Measurements from ENCODE around the gene RAB5B.

The RAB5B gene

DNA sequence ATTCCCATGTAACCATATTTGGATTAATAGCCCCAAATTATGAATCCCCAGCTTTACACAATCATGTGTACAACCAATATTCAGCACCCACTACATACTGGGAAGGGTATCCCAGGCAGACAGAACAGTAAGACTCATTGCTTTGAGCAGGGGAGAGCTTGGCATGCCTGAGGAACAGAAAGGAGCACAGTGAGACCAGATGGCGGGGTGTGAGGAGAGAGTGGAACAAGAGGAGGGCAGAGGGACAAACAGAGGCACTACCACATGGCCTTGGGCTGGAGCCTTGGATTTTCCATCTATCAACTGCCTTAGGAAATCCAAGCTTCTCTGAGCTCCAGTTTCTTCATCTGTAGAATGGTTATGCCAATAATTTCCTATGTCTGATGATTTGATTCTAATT, 39.1 kb upstream of the RAB5B start:
- H2AFZ ChIP-seq (ENCODE audit: low read length): no peak overlapping the region
- H3K27me3 ChIP-seq (replicated peaks; ENCODE audit: insufficient read depth, low read length): 0 out of 2 replicates have a peak, but pooled peaks cover 10% of the 10 kb centered on the region
- no peak overlapping the region for H3K4me3 ChIP-seq (ENCODE audit: low read length)
- peaks cover 4% of the 10 kb centered on the region for H3F3A ChIP-seq (ENCODE audit: insufficient read depth, low read length)
- H3K4me2 ChIP-seq (ENCODE audit: low read depth, low read length): no peak overlapping the region
- no peak overlapping the region for H3K9ac ChIP-seq (ENCODE audit: low read length)
- no peak for DNase-seq
- no peaks in the 10 kb centered on the region for H3K9me2 ChIP-seq (replicated peaks; ENCODE audit: insufficient read depth, low read length)
- H3K79me2 ChIP-seq (ENCODE audit: low read length): no peaks in the 10 kb centered on the region
- H3K27ac ChIP-seq (ENCODE audit: low read length): no peak overlapping the region
- H3K9me3 ChIP-seq (replicated peaks; ENCODE audit: insufficient read depth, low read length): no peaks in the 10 kb centered on the region
- no peaks in the 10 kb centered on the region for H3K36me3 ChIP-seq (replicated peaks; ENCODE audit: insufficient read depth, low read length)
- H3K4me1 ChIP-seq (ENCODE audit: low read length): peaks cover 16% of the 10 kb centered on the region
- TF ChIP-seq, protein P1, sequence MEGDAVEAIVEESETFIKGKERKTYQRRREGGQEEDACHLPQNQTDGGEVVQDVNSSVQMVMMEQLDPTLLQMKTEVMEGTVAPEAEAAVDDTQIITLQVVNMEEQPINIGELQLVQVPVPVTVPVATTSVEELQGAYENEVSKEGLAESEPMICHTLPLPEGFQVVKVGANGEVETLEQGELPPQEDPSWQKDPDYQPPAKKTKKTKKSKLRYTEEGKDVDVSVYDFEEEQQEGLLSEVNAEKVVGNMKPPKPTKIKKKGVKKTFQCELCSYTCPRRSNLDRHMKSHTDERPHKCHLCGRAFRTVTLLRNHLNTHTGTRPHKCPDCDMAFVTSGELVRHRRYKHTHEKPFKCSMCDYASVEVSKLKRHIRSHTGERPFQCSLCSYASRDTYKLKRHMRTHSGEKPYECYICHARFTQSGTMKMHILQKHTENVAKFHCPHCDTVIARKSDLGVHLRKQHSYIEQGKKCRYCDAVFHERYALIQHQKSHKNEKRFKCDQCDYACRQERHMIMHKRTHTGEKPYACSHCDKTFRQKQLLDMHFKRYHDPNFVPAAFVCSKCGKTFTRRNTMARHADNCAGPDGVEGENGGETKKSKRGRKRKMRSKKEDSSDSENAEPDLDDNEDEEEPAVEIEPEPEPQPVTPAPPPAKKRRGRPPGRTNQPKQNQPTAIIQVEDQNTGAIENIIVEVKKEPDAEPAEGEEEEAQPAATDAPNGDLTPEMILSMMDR (IDR thresholded peaks at IDR 0.05; ENCODE audit: low read length): no peak
- TF ChIP-seq EZH2 (optimal IDR thresholded peaks at IDR 0.05; ENCODE audit: low read depth, low read length): no peak
- TF ChIP-seq EZH2phosphoT487 (IDR thresholded peaks at IDR 0.05; ENCODE audit: low read length): no peak
- H4K20me1 ChIP-seq (ENCODE audit: insufficient read depth, low read length): no peaks in the 10 kb centered on the region

DNA sequence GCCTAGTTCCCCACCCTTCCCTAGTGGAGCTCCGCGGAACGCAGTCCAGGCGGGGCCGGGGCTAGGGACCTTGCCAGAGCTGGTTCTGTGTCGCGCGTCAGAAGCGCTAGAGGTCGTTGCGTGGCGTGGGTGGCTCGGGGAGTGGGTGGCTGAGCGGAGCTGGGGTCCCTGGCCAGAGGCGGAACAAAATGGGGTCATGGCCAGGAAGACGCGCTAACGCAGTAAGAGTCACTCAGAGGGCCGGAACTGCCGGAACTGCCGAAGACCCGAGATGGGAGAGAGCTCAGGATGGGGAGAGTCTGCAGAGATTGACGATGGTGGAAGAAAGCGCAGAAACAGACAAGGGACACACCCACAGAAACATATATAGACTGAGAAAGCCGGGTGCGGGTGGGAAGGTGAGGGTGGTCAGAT, 38.1 kb upstream of the RAB5B start:
- Histone ChIP-seq H3K36me3 (replicated peaks; ENCODE audit: insufficient read depth, low read length) (no peaks in the 10 kb centered on the region), H3K9me2 (replicated peaks; ENCODE audit: insufficient read depth, low read length) (no peaks in the 10 kb centered on the region), H3K9ac (ENCODE audit: low read length) (no peak overlapping the region), H3K27ac (ENCODE audit: low read length) (no peak overlapping the region), H2AFZ (ENCODE audit: low read length) (no peak overlapping the region), H3K79me2 (ENCODE audit: low read length) (no peaks in the 10 kb centered on the region), H3K9me3 (replicated peaks; ENCODE audit: insufficient read depth, low read length) (no peaks in the 10 kb centered on the region), H3K4me1 (ENCODE audit: low read length) (peaks cover 13% of the 10 kb centered on the region), H3K27me3 (replicated peaks; ENCODE audit: insufficient read depth, low read length) (0 out of 2 replicates have a peak, but pooled peaks cover 10% of the 10 kb centered on the region), H3K4me2 (ENCODE audit: low read depth, low read length) (no peak overlapping the region), H3F3A (ENCODE audit: insufficient read depth, low read length) (no peaks in the 10 kb centered on the region), H3K4me3 (ENCODE audit: low read length) (no peak overlapping the region), H4K20me1 (ENCODE audit: insufficient read depth, low read length) (no peaks in the 10 kb centered on the region)
- no peak for DNase-seq
- TF ChIP-seq EZH2phosphoT487 (IDR thresholded peaks at IDR 0.05; ENCODE audit: low read length) (no peak), EZH2 (optimal IDR thresholded peaks at IDR 0.05; ENCODE audit: low read depth, low read length) (no peak)
- TF ChIP-seq, protein P1 (IDR thresholded peaks at IDR 0.05; ENCODE audit: low read length): no peak

GRCh38 chr12:55937981-55938380, 35.9 kb upstream of the RAB5B start:
- H3K36me3 ChIP-seq (replicated peaks; ENCODE audit: insufficient read depth, low read length): no peaks in the 10 kb centered on the region
- H3K4me1 ChIP-seq (ENCODE audit: low read length): peaks cover 3% of the 10 kb centered on the region; the same call in 1 of the 2 replicates
- H3K9me3 ChIP-seq (replicated peaks; ENCODE audit: insufficient read depth, low read length): no peaks in the 10 kb centered on the region
- H3K4me2 ChIP-seq (ENCODE audit: low read depth, low read length): no peak overlapping the region
- TF ChIP-seq EZH2 (optimal IDR thresholded peaks at IDR 0.05; ENCODE audit: low read depth, low read length): no peak
- TF ChIP-seq, protein P1 (IDR thresholded peaks at IDR 0.05; ENCODE audit: low read length): no peak
- TF ChIP-seq EZH2phosphoT487 (IDR thresholded peaks at IDR 0.05; ENCODE audit: low read length): no peak
- H3K4me3 ChIP-seq (ENCODE audit: low read length): no peak overlapping the region
- DNase-seq: no peak
- H2AFZ ChIP-seq (ENCODE audit: low read length): no peak overlapping the region
- H3K27me3 ChIP-seq (replicated peaks; ENCODE audit: insufficient read depth, low read length): 0 out of 2 replicates have a peak, but pooled peaks cover 1% of the 10 kb centered on the region
- H3K27ac ChIP-seq (ENCODE audit: low read length): no peak overlapping the region
- no peaks in the 10 kb centered on the region for H3K9me2 ChIP-seq (replicated peaks; ENCODE audit: insufficient read depth, low read length)
- no peaks in the 10 kb centered on the region for H4K20me1 ChIP-seq (ENCODE audit: insufficient read depth, low read length)
- H3K9ac ChIP-seq (ENCODE audit: low read length): no peak overlapping the region
- no peaks in the 10 kb centered on the region for H3K79me2 ChIP-seq (ENCODE audit: low read length)
- H3F3A ChIP-seq (ENCODE audit: insufficient read depth, low read length): no peaks in the 10 kb centered on the region
